Right kidney (tissue), 1 donor: ENCODE results near the gene USP40.

Experiments
- DNase-seq: peaks from one replicate; pipeline ENCODE4 v3.0.0-alpha.2; 2016

USP40 gene

GRCh38 chr2:233563663-233564430, 2.7 kb downstream of the USP40 start:
- no peak for DNase-seq

DNA sequence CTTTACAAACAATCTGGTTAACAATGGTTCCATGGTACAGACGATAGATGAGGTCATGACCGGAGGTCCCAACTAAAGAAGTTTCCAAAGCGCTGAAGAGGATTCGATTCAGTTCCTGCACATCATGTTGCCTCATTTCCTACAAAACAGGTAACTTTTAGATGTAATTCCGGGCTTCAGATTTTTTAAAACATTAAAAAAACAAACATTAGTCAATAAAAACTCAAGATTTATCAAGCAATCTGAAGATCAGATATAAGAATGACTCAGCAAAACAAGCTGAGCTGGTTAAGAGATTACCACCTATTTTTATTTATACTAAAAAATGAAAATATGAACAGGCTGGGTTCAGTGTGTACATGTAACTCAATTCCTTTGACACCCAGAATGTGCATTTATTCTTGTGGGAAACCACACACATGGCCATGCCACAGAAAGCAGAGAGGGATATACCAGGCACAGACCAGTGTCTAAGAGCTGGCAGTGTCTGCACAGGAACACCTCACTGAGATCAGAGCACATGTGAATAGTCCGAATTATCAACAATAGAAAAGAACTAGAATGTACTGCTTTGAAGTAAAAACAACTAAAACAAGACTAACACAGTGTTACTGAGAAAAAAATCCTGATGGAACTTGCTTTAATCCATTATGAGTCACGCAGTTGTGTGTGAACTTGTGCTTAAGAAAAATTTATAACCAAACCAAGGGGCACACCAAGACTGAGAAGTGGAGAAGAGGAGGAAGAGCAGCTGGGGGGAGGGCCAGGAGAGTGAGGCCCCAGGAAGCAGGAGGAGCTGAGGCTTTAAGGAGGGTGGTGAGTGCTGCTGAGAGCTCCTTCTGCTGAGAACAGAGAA, 9.5 kb downstream of the USP40 start:
- no peak for DNase-seq

DNA sequence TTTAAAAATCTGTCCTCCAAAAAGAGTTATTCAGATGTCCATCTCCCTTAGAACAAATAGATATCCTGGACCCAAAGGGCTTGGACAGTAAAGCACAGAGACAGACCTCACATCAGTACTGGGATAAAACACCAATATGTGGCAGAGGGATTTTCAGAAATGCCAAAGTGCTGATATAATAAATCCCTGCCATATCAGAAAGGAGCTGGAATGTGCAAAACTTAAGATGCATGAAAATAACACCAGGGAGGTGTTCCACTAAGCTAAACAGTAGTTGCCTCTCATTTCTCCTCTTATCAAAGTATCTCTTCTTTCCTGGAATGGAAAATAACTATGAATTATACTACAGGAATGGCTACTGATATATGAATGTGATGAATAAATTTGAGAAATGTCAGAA, 13.2 kb downstream of the USP40 start:
- no peak for DNase-seq

DNA sequence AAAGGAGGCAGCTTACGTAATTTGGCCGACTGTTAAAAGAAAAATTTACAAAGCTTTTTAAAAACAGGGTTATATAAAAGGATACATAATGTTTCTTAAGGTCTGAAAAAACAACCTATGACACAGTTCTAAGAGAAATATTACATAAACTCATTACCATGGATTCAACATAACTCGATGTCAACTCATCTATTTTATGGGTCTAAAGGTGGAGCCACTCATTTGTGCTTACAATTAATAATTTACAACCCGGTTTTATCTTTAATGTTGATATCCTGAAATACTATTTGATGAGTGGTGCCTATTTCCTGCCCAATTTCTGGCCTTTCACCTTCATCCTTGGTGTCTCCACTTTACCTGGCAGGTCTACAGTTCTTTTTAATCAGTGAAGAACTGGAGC, 15.1 kb downstream of the USP40 start:
- no peak for DNase-seq

- no peak for DNase-seq
Measured at GRCh38 chr2:233546774-233547173, 19.8 kb downstream of the USP40 start.

- DNase-seq = no peak
Measured at GRCh38 chr2:233546101-233546500, 20.5 kb downstream of the USP40 start.

- peak; percentile 38 for DNase-seq
Measured at GRCh38 chr2:233544200-233544610, 22.4 kb downstream of the USP40 start.

- DNase-seq = no peak
Measured at GRCh38 chr2:233542507-233542906, 24.1 kb downstream of the USP40 start.

DNA sequence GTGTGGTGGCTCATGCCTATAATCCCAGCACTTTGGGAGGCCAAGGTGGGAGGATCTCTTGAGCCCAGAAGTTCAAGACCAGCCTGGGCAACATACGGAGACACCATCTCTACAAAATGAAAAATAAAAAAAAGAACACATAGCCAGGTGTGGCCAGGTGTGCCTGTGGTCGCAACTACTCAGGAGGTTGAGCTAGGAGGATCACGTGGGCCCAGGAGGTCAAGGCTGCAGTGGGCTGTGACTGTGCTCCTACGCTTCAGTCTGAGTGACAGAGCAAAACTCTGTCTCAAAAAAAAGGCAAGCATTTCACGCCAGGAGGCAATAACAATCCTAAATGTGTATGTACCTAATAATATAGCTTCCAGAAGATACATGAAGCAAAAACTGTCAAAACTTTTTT, 27.8 kb downstream of the USP40 start:
- no peak for DNase-seq

DNA sequence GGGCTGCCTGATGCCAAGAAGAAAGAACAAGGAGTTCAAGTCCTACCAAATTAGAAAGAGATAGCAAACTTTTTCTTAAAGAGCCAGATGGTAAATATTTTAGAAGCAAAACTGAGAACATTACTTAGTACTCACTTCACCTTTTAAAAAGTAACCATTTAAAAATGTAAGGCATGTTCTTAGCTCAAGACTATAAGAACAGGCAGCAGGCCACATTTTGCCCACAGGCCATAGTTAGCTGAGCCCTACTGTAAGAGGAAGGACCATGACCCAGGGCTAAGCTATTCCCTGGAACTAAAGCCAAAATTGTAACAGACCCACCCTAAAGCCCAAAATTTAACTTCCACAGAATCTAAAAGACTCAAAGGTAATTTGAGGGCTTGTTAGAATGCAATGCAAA, 31.3 kb downstream of the USP40 start:
- DNase-seq = no peak

DNA sequence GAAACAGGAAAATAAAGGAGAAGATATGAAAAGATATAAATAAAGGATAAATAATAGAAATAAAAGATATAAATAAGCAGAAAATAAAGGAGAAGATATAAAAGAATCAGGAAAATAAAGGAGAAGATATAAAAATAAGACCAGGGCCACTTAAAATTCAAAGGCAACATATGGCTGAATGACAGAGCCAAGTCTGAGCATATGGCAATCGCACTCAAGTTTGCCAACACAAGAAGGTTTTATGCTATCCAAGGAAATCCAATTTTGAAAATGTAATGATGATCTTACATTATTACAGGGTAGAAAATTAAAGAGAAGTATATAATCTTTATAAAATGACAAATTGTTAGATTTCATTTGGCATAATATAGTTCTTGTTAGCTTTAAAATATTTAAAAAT, 33.6 kb downstream of the USP40 start:
- no peak for DNase-seq

- DNase-seq = no peak
Measured at GRCh38 chr2:233531955-233532354, 34.6 kb downstream of the USP40 start.

DNA sequence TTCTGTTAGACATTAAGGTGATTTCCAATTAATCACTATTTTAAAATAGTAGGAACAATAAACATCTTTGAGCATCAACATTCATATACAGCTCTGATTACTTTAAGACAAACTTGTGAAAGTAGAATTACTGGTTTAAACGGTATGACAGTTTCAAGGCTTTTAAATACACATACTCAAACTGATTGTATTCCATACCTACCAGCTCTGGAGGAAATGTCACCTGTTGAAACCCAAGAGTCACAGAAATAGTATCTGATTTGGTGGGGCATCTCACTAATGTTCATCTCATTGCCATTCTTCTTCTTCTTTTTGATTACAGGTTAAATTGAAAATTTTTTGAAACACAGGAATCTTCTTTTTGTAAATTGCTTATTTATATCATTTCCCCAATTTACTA, 36.2 kb downstream of the USP40 start:
- no peak for DNase-seq

- DNase-seq = no peak
Measured at GRCh38 chr2:233528182-233528581, 38.4 kb downstream of the USP40 start.

DNA sequence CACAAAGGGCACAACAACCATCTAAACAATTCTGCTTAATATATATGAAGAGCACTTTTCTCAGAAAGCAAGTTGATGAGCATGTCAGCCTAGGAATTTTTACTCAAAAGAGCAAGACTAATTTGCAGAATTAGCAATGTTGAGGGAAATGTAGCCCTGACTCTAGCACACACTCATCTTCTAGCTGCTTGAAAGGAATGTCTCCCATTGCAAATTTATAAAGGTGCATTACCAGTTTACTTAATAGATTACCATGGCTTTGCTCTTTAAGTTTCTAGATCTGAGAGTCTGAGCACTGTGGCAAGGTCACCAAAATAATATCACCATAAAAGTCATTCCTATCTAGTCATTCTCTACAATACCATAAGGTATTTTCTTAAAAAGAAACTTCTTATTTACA, 40.8 kb downstream of the USP40 start:
- no peak for DNase-seq

DNA sequence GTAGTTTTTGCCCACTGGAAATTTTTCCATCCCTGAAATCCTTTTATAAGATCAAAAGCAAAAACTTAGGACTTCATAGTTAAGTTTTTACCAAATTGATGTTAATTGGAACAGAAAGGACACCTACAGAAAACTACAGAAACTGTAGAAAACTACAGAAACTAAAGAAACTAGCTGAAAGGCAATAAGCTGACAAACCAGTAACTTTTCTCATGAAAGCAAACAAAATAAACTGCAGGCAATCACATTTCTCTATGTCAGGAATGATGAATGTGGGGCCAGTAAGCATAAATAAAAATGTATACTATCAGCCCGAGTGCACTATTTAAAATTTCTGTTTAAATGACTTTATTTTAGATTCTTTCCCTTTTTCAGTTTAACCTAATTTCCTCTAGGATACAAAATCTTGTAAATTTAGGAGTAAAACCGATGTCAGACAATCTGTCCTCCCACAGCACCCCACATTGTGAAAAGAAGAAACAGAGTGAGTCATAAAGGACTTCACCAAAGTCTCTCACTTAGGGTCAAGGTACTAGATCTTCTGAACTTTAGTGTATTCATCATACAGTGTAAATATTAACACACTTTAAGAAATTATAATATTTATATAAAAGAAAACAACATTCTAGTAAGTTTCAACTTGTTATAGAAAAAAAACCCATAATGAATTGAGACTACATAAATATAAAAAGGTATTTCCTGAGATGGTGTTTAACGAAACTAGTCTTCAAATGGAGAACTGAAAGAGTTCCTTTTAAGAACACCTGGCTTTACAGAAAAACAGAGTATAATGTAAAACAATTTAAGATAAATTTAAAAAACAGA, 46.6 kb downstream of the USP40 start:
- DNase-seq = no peak

DNA sequence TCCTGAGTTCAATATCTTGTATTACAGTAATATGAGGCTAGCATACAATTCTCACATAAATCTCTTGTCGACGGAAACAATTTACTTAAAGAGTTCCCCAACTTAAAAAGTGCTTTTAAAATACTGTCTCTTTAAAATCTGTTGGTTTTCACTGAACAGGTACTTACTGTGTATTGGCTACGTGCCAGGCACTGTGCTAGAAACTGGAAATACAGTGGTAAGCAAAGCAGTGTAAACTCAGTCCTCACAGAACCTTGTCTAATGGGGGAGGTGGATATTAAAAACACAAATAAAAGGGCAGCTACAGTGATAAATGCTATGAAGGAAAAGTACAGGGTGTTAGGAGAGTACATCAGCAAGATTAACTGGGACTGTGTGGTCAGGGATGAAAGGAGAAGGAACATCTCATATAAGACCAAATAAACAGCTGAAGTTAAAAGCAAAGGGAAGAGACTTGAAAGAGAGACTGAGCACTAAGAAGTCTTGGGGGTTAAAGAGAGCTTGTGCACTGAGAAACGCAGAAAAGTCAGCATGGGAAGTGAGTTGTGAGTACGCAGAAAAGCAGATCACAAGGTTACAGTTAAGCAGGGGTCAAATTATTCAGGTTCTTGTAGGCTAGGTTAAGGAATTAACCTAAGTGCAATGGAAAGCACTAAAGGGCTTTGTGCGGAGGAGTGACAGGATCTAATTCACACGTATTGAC, 52.5 kb downstream of the USP40 start:
- DNase-seq = no peak

DNA sequence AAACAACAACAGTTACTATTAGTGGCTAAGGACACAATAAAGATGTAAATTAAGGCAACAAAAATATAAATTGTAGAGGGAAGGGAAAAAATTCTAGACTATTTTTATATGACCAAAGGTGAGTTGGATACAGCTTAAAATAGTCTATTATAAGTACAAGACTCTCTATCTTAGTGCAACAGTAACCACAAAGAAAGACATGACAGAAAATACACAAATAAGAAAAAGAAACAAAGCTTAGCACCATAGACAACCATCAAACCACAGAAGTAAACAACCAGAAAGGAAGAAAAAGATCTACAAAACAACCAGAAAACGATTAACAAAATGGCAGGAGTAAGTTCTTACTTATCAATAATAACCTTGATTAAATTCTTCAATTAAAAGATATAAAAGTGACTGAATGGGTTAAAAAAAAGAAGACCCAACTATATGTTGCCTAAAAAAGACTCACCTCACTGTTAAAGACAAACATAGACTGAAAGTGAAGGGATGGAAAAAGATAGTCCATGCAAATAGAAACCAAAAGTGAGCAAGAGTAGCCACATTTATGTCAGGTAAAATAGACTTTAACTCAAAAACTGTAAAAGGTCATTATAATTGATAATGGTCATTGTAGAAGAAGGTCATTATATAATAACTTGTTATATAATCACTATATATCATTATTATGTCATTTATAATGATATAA, 62.5 kb downstream of the USP40 start:
- no peak for DNase-seq

DNA sequence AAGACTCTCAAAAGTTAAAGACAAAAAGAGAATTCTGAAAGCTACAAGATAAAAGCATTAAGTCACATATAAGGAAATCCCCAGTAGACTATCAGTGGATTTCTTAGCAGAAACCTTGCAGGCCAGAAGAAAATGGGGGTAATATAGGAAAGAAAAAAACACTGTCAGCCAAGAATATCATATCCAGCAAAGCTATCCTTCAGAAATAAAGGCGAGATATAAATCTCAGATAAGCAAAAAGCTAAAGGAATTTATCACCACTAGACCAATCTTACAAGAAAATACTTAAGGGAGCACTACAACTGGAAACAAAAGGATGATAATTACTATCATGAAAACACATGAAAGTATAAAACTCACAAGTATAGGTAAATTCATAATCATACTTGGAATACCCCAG, 63.1 kb downstream of the USP40 start:
- no peak for DNase-seq

- no peak for DNase-seq
Measured at GRCh38 chr2:233501198-233502076, 65.1 kb downstream of the USP40 start.

GRCh38 chr2:233499928-233500327, 66.7 kb downstream of the USP40 start:
- DNase-seq = no peak
